HL-60 (cell line): ENCODE results near the gene EDA.
"Not testable (repeated sequence)": the region's sequence is repeated elsewhere in the genome, so short reads cannot be mapped to it uniquely, and the experiment has no call there.

ENCODE experiments used
- DNase-seq, 2 experiments: peaks; one replicate each; pipeline ENCODE4 v3.0.0-alpha.2; 2010 to 2020; ENCODE audit warnings: low read depth in 1 of 2, low spot score in 1 of 2
- H3K27ac ChIP-seq: fragments of 250-450 bp; sonication (Bioruptor Pico); replicated peaks from 2 replicates; pipeline ENCODE4 v1.5.1; 2020; ENCODE audit warnings: mild to moderate bottlenecking, moderate library complexity
- H3K27me3 ChIP-seq: fragments of 250-450 bp; sonication (Bioruptor Pico); 2 replicates; pipeline ENCODE4 v1.5.1; 2021; ENCODE audit warnings: mild to moderate bottlenecking, moderate library complexity; ENCODE audit not compliant: insufficient read depth, poor library complexity, severe bottlenecking
- H3K4me3 ChIP-seq: replicated peaks from 2 replicates; pipeline ENCODE4 v1.5.1; 2011; ENCODE audit warnings: mild to moderate bottlenecking, control low read depth, low read length; ENCODE audit not compliant: insufficient read depth
- CTCF ChIP-seq: IDR thresholded peaks from one replicate; pipeline ENCODE4 v1.5.1; 2011; ENCODE audit warnings: low read length, control low read depth, inconsistent platforms; ENCODE audit not compliant: insufficient read depth
- GABPA ChIP-seq: IDR thresholded peaks from 2 replicates; pipeline ENCODE4 v1.6.1; 2012; ENCODE audit warnings: low read depth
- POLR2AphosphoS5 ChIP-seq: IDR thresholded peaks from 2 replicates; pipeline ENCODE4 v1.6.1; 2012; ENCODE audit warnings: low read depth
- SPI1 ChIP-seq: IDR thresholded peaks from 2 replicates; pipeline ENCODE4 v1.6.1; 2012; ENCODE audit warnings: low read depth, mild to moderate bottlenecking, borderline replicate concordance
- TF ChIP-seq, protein P1 (sequence below): IDR thresholded peaks from 2 replicates; pipeline ENCODE4 v1.6.1; 2012; ENCODE audit warnings: low read depth; ENCODE audit not compliant: insufficient replicate concordance

The EDA gene

GRCh38 chrX:69995362-69996112 is 379.6 kb downstream of the EDA start:
- no peak for TF ChIP-seq POLR2AphosphoS5
- TF ChIP-seq SPI1: no peak
- no peak for TF ChIP-seq CTCF
- TF ChIP-seq GABPA: no peak
- TF ChIP-seq, protein P1, sequence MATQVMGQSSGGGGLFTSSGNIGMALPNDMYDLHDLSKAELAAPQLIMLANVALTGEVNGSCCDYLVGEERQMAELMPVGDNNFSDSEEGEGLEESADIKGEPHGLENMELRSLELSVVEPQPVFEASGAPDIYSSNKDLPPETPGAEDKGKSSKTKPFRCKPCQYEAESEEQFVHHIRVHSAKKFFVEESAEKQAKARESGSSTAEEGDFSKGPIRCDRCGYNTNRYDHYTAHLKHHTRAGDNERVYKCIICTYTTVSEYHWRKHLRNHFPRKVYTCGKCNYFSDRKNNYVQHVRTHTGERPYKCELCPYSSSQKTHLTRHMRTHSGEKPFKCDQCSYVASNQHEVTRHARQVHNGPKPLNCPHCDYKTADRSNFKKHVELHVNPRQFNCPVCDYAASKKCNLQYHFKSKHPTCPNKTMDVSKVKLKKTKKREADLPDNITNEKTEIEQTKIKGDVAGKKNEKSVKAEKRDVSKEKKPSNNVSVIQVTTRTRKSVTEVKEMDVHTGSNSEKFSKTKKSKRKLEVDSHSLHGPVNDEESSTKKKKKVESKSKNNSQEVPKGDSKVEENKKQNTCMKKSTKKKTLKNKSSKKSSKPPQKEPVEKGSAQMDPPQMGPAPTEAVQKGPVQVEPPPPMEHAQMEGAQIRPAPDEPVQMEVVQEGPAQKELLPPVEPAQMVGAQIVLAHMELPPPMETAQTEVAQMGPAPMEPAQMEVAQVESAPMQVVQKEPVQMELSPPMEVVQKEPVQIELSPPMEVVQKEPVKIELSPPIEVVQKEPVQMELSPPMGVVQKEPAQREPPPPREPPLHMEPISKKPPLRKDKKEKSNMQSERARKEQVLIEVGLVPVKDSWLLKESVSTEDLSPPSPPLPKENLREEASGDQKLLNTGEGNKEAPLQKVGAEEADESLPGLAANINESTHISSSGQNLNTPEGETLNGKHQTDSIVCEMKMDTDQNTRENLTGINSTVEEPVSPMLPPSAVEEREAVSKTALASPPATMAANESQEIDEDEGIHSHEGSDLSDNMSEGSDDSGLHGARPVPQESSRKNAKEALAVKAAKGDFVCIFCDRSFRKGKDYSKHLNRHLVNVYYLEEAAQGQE: no peak
- Histone ChIP-seq H3K27me3 (no peaks in the 10 kb centered on the region), H3K4me3 (no peak overlapping the region), H3K27ac (no peak overlapping the region)
- DNase-seq: no peak

DNA sequence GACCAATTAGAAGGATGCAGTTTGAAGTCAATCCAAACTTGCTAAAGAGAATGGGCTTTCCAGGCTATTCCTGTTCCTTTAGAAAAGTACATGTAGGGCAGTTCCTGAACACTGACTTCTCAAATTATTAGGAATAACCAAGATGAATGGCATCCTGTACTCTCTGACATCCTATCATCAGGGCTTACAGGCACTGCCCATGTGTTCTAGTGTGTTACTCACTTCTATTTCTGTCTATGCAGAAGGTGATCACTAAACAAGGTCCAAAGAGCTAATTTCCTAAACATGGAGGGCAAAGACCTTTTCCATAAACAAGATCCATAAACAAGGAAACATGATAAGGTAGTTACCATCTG is 380.2 kb downstream of the EDA start:
- Histone ChIP-seq H3K27me3 (no peaks in the 10 kb centered on the region), H3K27ac (no peak overlapping the region), H3K4me3 (no peak overlapping the region)
- no peak for DNase-seq
- no peak for TF ChIP-seq POLR2AphosphoS5
- TF ChIP-seq, protein P1: no peak
- TF ChIP-seq GABPA: no peak

DNA sequence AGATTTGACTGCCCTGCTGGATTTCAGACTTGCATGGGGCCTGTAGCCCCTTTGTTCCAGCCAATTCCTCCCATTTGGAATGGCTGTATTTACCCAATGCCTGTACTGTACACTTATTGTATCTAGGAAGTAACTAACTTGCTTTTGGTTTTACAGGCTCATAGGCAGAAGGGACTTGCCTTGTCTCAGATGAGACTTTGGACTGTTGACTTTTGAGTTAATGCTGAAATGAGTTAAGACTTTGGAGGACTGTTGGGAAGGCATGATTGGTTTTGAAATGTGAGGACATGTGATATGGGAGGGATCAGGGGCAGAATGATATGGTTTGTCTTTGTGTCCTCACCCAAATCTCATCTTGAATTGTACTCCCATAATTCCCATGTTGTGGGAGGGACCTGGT is 382.4 kb downstream of the EDA start:
- DNase-seq, H3K27ac ChIP-seq, H3K27me3 ChIP-seq, H3K4me3 ChIP-seq: not testable (repeated sequence)

- H3K27me3 ChIP-seq: no peaks in the 10 kb centered on the region
- no peak for DNase-seq
- H3K4me3 ChIP-seq: no peak overlapping the region
- no peak overlapping the region for H3K27ac ChIP-seq
- TF ChIP-seq SPI1 (no peak), POLR2AphosphoS5 (no peak), GABPA (no peak), CTCF (no peak)
- TF ChIP-seq, protein P1: no peak
Measured at GRCh38 chrX:70001269-70001668, 385.4 kb downstream of the EDA start.
